HepG2 (cell line): ENCODE data around the gene YIF1B. TPM values are rescaled to one million over a fixed set of nuclear protein-coding genes. Genes with fewer than 3 reads are reported as not detected.

Experiments
- ARNT2 ChIP-seq: sonication (generic); formaldehyde crosslinking; IDR thresholded peaks from 2 replicates; pipeline ENCODE4 v1.8.0; 2022; ENCODE audit warnings: mild to moderate bottlenecking, low read depth, missing genetic modification reagents, moderate library complexity
- EP300 ChIP-seq, 3 experiments: sonication (generic) in 1 of 3; formaldehyde crosslinking in 1 of 3; IDR thresholded peaks; 2 replicates each; pipeline versions ENCODE4 v1.5.1 to v1.6.1; 2011 to 2020; ENCODE audit warnings: low read depth in 2 of 3, low read length in 2 of 3, borderline replicate concordance in 1 of 3, improper control_type of control experiment in 1 of 3, mild to moderate bottlenecking in 1 of 3, missing genetic modification reagents in 1 of 3, moderate library complexity in 1 of 3
- ESRRA ChIP-seq: sonication (generic); formaldehyde crosslinking; IDR thresholded peaks from 2 replicates; pipeline ENCODE4 v1.5.1; 2020; ENCODE audit warnings: mild to moderate bottlenecking, low read depth, missing genetic modification reagents
- KAT2B ChIP-seq: fragments of 150-350 bp; IDR thresholded peaks from 2 replicates; pipeline ENCODE4 v1.6.1; 2014; ENCODE audit warnings: low read depth, low read length, borderline replicate concordance
- KLF11 ChIP-seq: IDR thresholded peaks from 2 replicates; pipeline ENCODE4 v1.6.1; 2016; ENCODE audit warnings: missing compliant biosample characterization
- RAD21 ChIP-seq: fragments of 450-650 bp; formaldehyde crosslinking; IDR thresholded peaks from 2 replicates; pipeline ENCODE4 v1.5.0; 2020; ENCODE audit warnings: mild to moderate bottlenecking
- SAP130 ChIP-seq: IDR thresholded peaks from 2 replicates; pipeline ENCODE4 v1.6.1; 2016; ENCODE audit warnings: low read depth
- SMAD1 ChIP-seq: sonication (generic); formaldehyde crosslinking; IDR thresholded peaks from 2 replicates; pipeline ENCODE4 v1.4.0; 2020; ENCODE audit warnings: missing genetic modification reagents, low read depth, mild to moderate bottlenecking, borderline replicate concordance
- SRF ChIP-seq: IDR thresholded peaks from 2 replicates; pipeline ENCODE4 v1.6.1; 2011; ENCODE audit warnings: mild to moderate bottlenecking, low read depth, low read length, moderate library complexity
- SYNCRIP ChIP-seq: fragments of 200-400 bp; formaldehyde crosslinking; IDR thresholded peaks from 2 replicates; pipeline ENCODE4 v1.6.1; 2018; ENCODE audit warnings: mild to moderate bottlenecking, low read depth, low read length; ENCODE audit not compliant: insufficient read depth
- U2AF2 ChIP-seq: fragments of 200-400 bp; formaldehyde crosslinking; IDR thresholded peaks from 2 replicates; pipeline ENCODE4 v1.6.1; 2017; ENCODE audit warnings: low read depth, mild to moderate bottlenecking, low read length
- XBP1 ChIP-seq: sonication (generic); formaldehyde crosslinking; IDR thresholded peaks from 2 replicates; pipeline ENCODE4 v1.5.0; 2020; ENCODE audit warnings: missing genetic modification reagents
- ZFY ChIP-seq: sonication (generic); formaldehyde crosslinking; IDR thresholded peaks from 2 replicates; pipeline ENCODE4 v1.4.0; 2020; ENCODE audit warnings: missing genetic modification reagents
- ZNF326 ChIP-seq: sonication (generic); formaldehyde crosslinking; IDR thresholded peaks from 2 replicates; pipeline ENCODE4 v1.4.0; 2020; ENCODE audit warnings: missing genetic modification reagents, borderline replicate concordance
- ZNF543 ChIP-seq: sonication (generic); formaldehyde crosslinking; IDR thresholded peaks from 2 replicates; pipeline ENCODE4 v1.4.0; 2020; ENCODE audit warnings: mild to moderate bottlenecking, missing genetic modification reagents
- ZNF616 ChIP-seq: sonication (generic); formaldehyde crosslinking; IDR thresholded peaks from 2 replicates; pipeline ENCODE4 v1.5.0; 2020; ENCODE audit warnings: low read depth, mild to moderate bottlenecking, missing genetic modification reagents
- ZNF644 ChIP-seq: IDR thresholded peaks from 2 replicates; pipeline ENCODE4 v1.6.1; 2016; ENCODE audit warnings: low read depth
- ZNF709 ChIP-seq: sonication (generic); formaldehyde crosslinking; IDR thresholded peaks from 2 replicates; pipeline ENCODE4 v1.5.0; 2020; ENCODE audit warnings: mild to moderate bottlenecking, missing genetic modification reagents
- ZNF768 ChIP-seq: sonication (generic); formaldehyde crosslinking; IDR thresholded peaks from 2 replicates; pipeline ENCODE4 v1.4.0; 2020; ENCODE audit warnings: missing genetic modification reagents
- ZNF883 ChIP-seq: sonication (generic); formaldehyde crosslinking; IDR thresholded peaks from 2 replicates; pipeline ENCODE4 v1.5.1; 2020; ENCODE audit warnings: mild to moderate bottlenecking, missing genetic modification reagents; ENCODE audit errors: not compliant biosample characterization
- polyA plus RNA-seq, 8 experiments: library from polyadenylated mRNA; depleted of rRNA in 3 of 8; stranded (reverse) in 7 of 8; unstranded in 1 of 8; fragments of >200 nt; fragmentation: Illumina TruSeq in 4 of 8; extraction: Trizol in 4 of 8; gene quantifications; 2 replicates each; pipeline versions ENCODE4 v1.2.1 to v1.2.3, GENCODE V29; 2011 to 2016; ENCODE audit warnings: low read depth in 4 of 8, missing spikeins in 1 of 8, mixed read lengths in 1 of 8; ENCODE audit not compliant: insufficient read depth in 1 of 8
- total RNA-seq, 5 experiments: library from RNA; depleted of rRNA; stranded (reverse); fragments of >200 nt; fragmentation: Illumina TruSeq; extraction: Trizol; gene quantifications; 2 replicates each; pipeline ENCODE4 v1.2.3, GENCODE V29; 2016; ENCODE audit warnings: low read depth in 1 of 5
- TF ChIP-seq, protein P1 (sequence below): IDR thresholded peaks from 2 replicates; pipeline ENCODE4 v1.6.1; 2016; ENCODE audit warnings: missing compliant biosample characterization, missing genetic modification reagents, borderline replicate concordance
- TF ChIP-seq, protein P2 (sequence below): sonication (generic); formaldehyde crosslinking; IDR thresholded peaks from 2 replicates; pipeline ENCODE4 v1.8.0; 2022; ENCODE audit warnings: missing genetic modification reagents, mild to moderate bottlenecking, borderline replicate concordance
- TF ChIP-seq, protein P3 (sequence below): sonication (generic); formaldehyde crosslinking; IDR thresholded peaks from 2 replicates; pipeline ENCODE4 v1.4.0; 2020; ENCODE audit warnings: missing genetic modification reagents

Gene YIF1B
- total and polyA plus RNA-seq, 2 of the 13 experiments (the other 11 are each of a cell fraction or from before 2014, with no cell fraction given), result 41.4 to 85.2 TPM

DNA sequence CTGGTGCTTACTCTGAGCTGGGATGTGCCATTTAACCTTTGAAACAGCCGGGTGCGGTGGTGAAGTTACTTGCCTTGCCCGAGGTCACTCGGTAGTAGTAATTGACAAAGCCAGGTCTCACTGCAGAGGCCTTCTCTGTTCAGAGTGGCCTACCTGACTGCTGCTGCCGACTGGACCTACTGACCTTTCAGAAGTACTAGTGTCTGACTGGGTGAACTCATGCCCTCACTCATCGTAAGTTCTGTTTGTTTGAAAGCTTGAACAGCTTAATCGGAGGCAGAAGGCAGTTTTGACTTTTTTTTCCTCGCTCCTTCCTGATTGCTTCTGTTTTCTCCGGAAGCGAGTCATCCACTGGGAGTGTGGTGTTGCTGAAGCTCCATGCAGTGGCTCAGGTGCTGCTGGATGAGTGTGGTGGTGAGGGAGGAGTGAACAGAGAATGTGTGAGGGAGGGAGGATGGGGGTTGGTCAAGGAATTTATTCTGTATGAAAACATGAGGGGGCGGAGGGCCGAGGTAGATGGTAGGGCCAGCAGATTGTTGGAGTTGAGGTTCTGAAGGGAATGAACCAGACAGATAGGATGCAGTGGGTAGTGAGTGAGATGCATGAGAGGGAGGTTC lies 48.7 kb downstream of the YIF1B start (continued):
- TF ChIP-seq, protein P1, sequence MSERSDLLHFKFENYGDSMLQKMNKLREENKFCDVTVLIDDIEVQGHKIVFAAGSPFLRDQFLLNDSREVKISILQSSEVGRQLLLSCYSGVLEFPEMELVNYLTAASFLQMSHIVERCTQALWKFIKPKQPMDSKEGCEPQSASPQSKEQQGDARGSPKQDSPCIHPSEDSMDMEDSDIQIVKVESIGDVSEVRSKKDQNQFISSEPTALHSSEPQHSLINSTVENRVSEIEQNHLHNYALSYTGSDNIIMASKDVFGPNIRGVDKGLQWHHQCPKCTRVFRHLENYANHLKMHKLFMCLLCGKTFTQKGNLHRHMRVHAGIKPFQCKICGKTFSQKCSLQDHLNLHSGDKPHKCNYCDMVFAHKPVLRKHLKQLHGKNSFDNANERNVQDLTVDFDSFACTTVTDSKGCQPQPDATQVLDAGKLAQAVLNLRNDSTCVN (CRISPR knock-in tag), result no peak
- no peak for TF ChIP-seq SYNCRIP
- TF ChIP-seq ARNT2 (CRISPR knock-in tag), result 0 out of 2 replicates have a peak, but pooled peaks have one; percentile 25
- TF ChIP-seq KAT2B, result no peak
- TF ChIP-seq RAD21 (CRISPR knock-in tag), result no peak
- TF ChIP-seq ZNF616 (CRISPR knock-in tag), result no peak
- TF ChIP-seq SMAD1, result no peak
- no peak for TF ChIP-seq ZNF543
- 0 out of 2 replicates have a peak, but pooled peaks have one; percentile 10 for TF ChIP-seq ZNF644 (CRISPR knock-in tag)
- no peak for TF ChIP-seq ZNF768 (CRISPR knock-in tag)
- TF ChIP-seq SAP130, result peak; percentile 67
- TF ChIP-seq, protein P2, sequence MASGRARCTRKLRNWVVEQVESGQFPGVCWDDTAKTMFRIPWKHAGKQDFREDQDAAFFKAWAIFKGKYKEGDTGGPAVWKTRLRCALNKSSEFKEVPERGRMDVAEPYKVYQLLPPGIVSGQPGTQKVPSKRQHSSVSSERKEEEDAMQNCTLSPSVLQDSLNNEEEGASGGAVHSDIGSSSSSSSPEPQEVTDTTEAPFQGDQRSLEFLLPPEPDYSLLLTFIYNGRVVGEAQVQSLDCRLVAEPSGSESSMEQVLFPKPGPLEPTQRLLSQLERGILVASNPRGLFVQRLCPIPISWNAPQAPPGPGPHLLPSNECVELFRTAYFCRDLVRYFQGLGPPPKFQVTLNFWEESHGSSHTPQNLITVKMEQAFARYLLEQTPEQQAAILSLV (CRISPR knock-in tag), result no peak
- TF ChIP-seq, protein P3, sequence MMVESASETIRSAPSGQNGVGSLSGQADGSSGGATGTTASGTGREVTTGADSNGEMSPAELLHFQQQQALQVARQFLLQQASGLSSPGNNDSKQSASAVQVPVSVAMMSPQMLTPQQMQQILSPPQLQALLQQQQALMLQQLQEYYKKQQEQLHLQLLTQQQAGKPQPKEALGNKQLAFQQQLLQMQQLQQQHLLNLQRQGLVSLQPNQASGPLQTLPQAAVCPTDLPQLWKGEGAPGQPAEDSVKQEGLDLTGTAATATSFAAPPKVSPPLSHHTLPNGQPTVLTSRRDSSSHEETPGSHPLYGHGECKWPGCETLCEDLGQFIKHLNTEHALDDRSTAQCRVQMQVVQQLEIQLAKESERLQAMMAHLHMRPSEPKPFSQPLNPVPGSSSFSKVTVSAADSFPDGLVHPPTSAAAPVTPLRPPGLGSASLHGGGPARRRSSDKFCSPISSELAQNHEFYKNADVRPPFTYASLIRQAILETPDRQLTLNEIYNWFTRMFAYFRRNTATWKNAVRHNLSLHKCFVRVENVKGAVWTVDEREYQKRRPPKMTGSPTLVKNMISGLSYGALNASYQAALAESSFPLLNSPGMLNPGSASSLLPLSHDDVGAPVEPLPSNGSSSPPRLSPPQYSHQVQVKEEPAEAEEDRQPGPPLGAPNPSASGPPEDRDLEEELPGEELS (CRISPR knock-in tag), result no peak
- no peak for TF ChIP-seq ZNF326 (CRISPR knock-in tag)
- no peak for TF ChIP-seq KLF11 (CRISPR knock-in tag)
- no peak for TF ChIP-seq ZNF883 (CRISPR knock-in tag)
- TF ChIP-seq SRF, result no peak
- no peak for TF ChIP-seq ESRRA (CRISPR knock-in tag)
- peak; percentile 48 for TF ChIP-seq ZFY
- no peak for TF ChIP-seq U2AF2
- TF ChIP-seq EP300 (IDR thresholded peaks at IDR 0.05; ENCODE audit: low read depth in 2 of 2, low read length in 2 of 2), result no peak
- TF ChIP-seq EP300 (CRISPR knock-in tag; IDR thresholded peaks at IDR 0.05; ENCODE audit: borderline replicate concordance), result no peak
- TF ChIP-seq ZNF709 (CRISPR knock-in tag), result no peak
- TF ChIP-seq XBP1 (CRISPR knock-in tag), result no peak
